RWPE2 (cell line): ENCODE results near the gene RGS7BP.
"Not testable (repeated sequence)": the region's sequence is repeated elsewhere in the genome, so short reads cannot be mapped to it uniquely, and the experiment has no call there.

ENCODE experiments used
- ATAC-seq: fragments of 200-7000 bp; cut with Tn5 transposase; 3 replicates; pipeline ENCODE4 v1.9.1; 2021; ENCODE audit warnings: low read depth
- DNase-seq: peaks from one replicate; pipeline ENCODE4 v3.0.0-alpha.2; 2020; ENCODE audit warnings: low spot score
- H3K27ac ChIP-seq: fragments of 450-650 bp; 2 replicates; pipeline ENCODE4 v1.5.1; 2017; ENCODE audit warnings: mild to moderate bottlenecking; ENCODE audit not compliant: poor library complexity, severe bottlenecking
- H3K27me3 ChIP-seq: fragments of 250-450 bp; sonication (Bioruptor Pico); 2 replicates; pipeline ENCODE4 v1.5.1; 2021; ENCODE audit warnings: mild to moderate bottlenecking, moderate library complexity; ENCODE audit not compliant: insufficient read depth, poor library complexity, severe bottlenecking
- H3K36me3 ChIP-seq: fragments of 250-450 bp; sonication (Bioruptor Pico); 2 replicates; pipeline ENCODE4 v1.5.1; 2020; ENCODE audit warnings: low read depth, mild to moderate bottlenecking, moderate library complexity
- H3K4me1 ChIP-seq: fragments of 250-450 bp; sonication (Bioruptor Pico); 2 replicates; pipeline ENCODE4 v1.5.1; 2021; ENCODE audit warnings: mild to moderate bottlenecking, moderate library complexity; ENCODE audit not compliant: insufficient read depth, poor library complexity, severe bottlenecking
- H3K4me3 ChIP-seq: fragments of 250-450 bp; sonication (Bioruptor Pico); 2 replicates; pipeline ENCODE4 v1.5.1; 2021; ENCODE audit warnings: mild to moderate bottlenecking, moderate library complexity; ENCODE audit not compliant: severe bottlenecking
- H3K9me3 ChIP-seq: fragments of 250-450 bp; sonication (Bioruptor Pico); 2 replicates; pipeline ENCODE4 v1.5.1; 2021; ENCODE audit warnings: mild to moderate bottlenecking, moderate library complexity; ENCODE audit not compliant: severe bottlenecking
- CTCF ChIP-seq: fragments of 450-650 bp; IDR thresholded peaks from one replicate; pipeline ENCODE4 v1.5.1; 2017; ENCODE audit warnings: mild to moderate bottlenecking, moderate library complexity; ENCODE audit not compliant: poor library complexity, severe bottlenecking

The RGS7BP gene

GRCh38 chr5:64532657-64533056, 26.8 kb downstream of the RGS7BP start:
- no peaks in the 10 kb centered on the region for H3K27me3 ChIP-seq
- no peak overlapping the region for H3K4me3 ChIP-seq
- DNase-seq (no peak), ATAC-seq (no peak)
- H3K9me3 ChIP-seq = no peaks in the 10 kb centered on the region
- TF ChIP-seq CTCF = no peak
- no peaks in the 10 kb centered on the region for H3K4me1 ChIP-seq
- H3K27ac ChIP-seq = no peak overlapping the region
- no peaks in the 10 kb centered on the region for H3K36me3 ChIP-seq

- Histone ChIP-seq H3K27me3 (no peaks in the 10 kb centered on the region), H3K36me3 (no peaks in the 10 kb centered on the region), H3K4me1 (no peaks in the 10 kb centered on the region), H3K4me3 (no peak overlapping the region), H3K27ac (no peak overlapping the region), H3K9me3 (no peaks in the 10 kb centered on the region)
- ATAC-seq (no peak), DNase-seq (no peak)
- TF ChIP-seq CTCF = no peak
These were observed 28.2 kb downstream of the RGS7BP start for GRCh38 chr5:64534033-64534432.

GRCh38 chr5:64557911-64558310, 52.1 kb downstream of the RGS7BP start:
- no peak for ATAC-seq
- H3K27me3 ChIP-seq = peaks cover 15% of the 10 kb centered on the region
- H3K9me3 ChIP-seq = peaks cover 3% of the 10 kb centered on the region
- H3K36me3 ChIP-seq = no peaks in the 10 kb centered on the region
- no peak for TF ChIP-seq CTCF
- H3K4me1 ChIP-seq = no peaks in the 10 kb centered on the region
- no peak overlapping the region for H3K4me3 ChIP-seq
- H3K27ac ChIP-seq = no peak overlapping the region
- DNase-seq = no peak

GRCh38 chr5:64558641-64559040, 52.8 kb downstream of the RGS7BP start:
- H3K4me1 ChIP-seq, H3K9me3 ChIP-seq, H3K36me3 ChIP-seq, H3K4me3 ChIP-seq, DNase-seq, H3K27ac ChIP-seq, ATAC-seq: not testable (repeated sequence)
- H3K27me3 ChIP-seq = peaks cover 15% of the 10 kb centered on the region

- Histone ChIP-seq H3K36me3 (no peaks in the 10 kb centered on the region), H3K27me3 (no peaks in the 10 kb centered on the region), H3K4me1 (no peaks in the 10 kb centered on the region)
These were observed 60.6 kb downstream of the RGS7BP start for GRCh38 chr5:64566310-64566916.

More at GRCh38 chr5:64566310-64566916, 60.6 kb downstream of the RGS7BP start:
- H3K27ac ChIP-seq = no peak overlapping the region
- DNase-seq = no peak
- ATAC-seq = no peak
- H3K9me3 ChIP-seq = no peaks in the 10 kb centered on the region
- H3K4me3 ChIP-seq = no peak overlapping the region
- no peak for TF ChIP-seq CTCF
